Measurements from ENCODE around the gene MEIS2.

Gene MEIS2

GRCh38 chr15:36880224-36880912 lies 220.0 kb downstream of the MEIS2 start:
- DNase-seq (ENCODE audit: low read depth) = no peak
- no peak for TF ChIP-seq MYC (IDR thresholded peaks at IDR 0.05; ENCODE audit: low read depth, low read length)
- TF ChIP-seq CTCF (IDR thresholded peaks at IDR 0.05; ENCODE audit: low read depth, low read length) = no peak
- TF ChIP-seq MAX (IDR thresholded peaks at IDR 0.05; ENCODE audit: low read depth, low read length) = no peak
- TF ChIP-seq POLR2A (IDR thresholded peaks at IDR 0.05; ENCODE audit: extremely low read depth, insufficient read length) = no peak
- no peak overlapping the region for H3K4me3 ChIP-seq (ENCODE audit: low read depth, low read length)

GRCh38 chr15:36879568-36880222 lies 220.7 kb downstream of the MEIS2 start:
- no peak overlapping the region for H3K4me3 ChIP-seq (ENCODE audit: low read depth, low read length)
- DNase-seq (ENCODE audit: low read depth) = no peak
- TF ChIP-seq CTCF (IDR thresholded peaks at IDR 0.05; ENCODE audit: low read depth, low read length) (no peak), MYC (IDR thresholded peaks at IDR 0.05; ENCODE audit: low read depth, low read length) (no peak), MAX (IDR thresholded peaks at IDR 0.05; ENCODE audit: low read depth, low read length) (no peak), POLR2A (IDR thresholded peaks at IDR 0.05; ENCODE audit: extremely low read depth, insufficient read length) (no peak)

- H3K4me3 ChIP-seq (ENCODE audit: low read depth, low read length) = no peak overlapping the region
- no peak for DNase-seq (ENCODE audit: low read depth)
- no peak for TF ChIP-seq MAX (IDR thresholded peaks at IDR 0.05; ENCODE audit: low read depth, low read length)
- TF ChIP-seq MYC (IDR thresholded peaks at IDR 0.05; ENCODE audit: low read depth, low read length) = no peak
- no peak for TF ChIP-seq CTCF (IDR thresholded peaks at IDR 0.05; ENCODE audit: low read depth, low read length)
- TF ChIP-seq POLR2A (IDR thresholded peaks at IDR 0.05; ENCODE audit: extremely low read depth, insufficient read length) = no peak
Measured at GRCh38 chr15:36878684-36879262, 221.6 kb downstream of the MEIS2 start.

- TF ChIP-seq CTCF (IDR thresholded peaks at IDR 0.05; ENCODE audit: low read depth, low read length) (no peak), POLR2A (IDR thresholded peaks at IDR 0.05; ENCODE audit: extremely low read depth, insufficient read length) (no peak), MYC (IDR thresholded peaks at IDR 0.05; ENCODE audit: low read depth, low read length) (no peak), MAX (IDR thresholded peaks at IDR 0.05; ENCODE audit: low read depth, low read length) (no peak)
- peak; percentile 21 for DNase-seq (ENCODE audit: low read depth)
- no peak overlapping the region for H3K4me3 ChIP-seq (ENCODE audit: low read depth, low read length)
Measured at GRCh38 chr15:36877796-36878683, 222.3 kb downstream of the MEIS2 start.

GRCh38 chr15:36877294-36877693 lies 223.1 kb downstream of the MEIS2 start:
- H3K4me3 ChIP-seq (ENCODE audit: low read depth, low read length) = no peak overlapping the region

More at GRCh38 chr15:36877294-36877693, 223.1 kb downstream of the MEIS2 start:
- DNase-seq (ENCODE audit: low read depth) = no peak
- TF ChIP-seq POLR2A (IDR thresholded peaks at IDR 0.05; ENCODE audit: extremely low read depth, insufficient read length) (no peak), MYC (IDR thresholded peaks at IDR 0.05; ENCODE audit: low read depth, low read length) (no peak), MAX (IDR thresholded peaks at IDR 0.05; ENCODE audit: low read depth, low read length) (no peak), CTCF (IDR thresholded peaks at IDR 0.05; ENCODE audit: low read depth, low read length) (no peak)

Data from NB4 (cell line).